GM23338 (cell line): ENCODE results near the gene CLEC6A. TPM values are rescaled to one million over a fixed set of nuclear protein-coding genes. Genes with fewer than 3 reads are reported as not detected.

Experiments used
- ATAC-seq: fragments of 200-7000 bp; cut with Tn5 transposase; 3 replicates; pipeline ENCODE4 v1.9.1; 2020
- DNase-seq: peaks from one replicate; pipeline ENCODE4 v3.0.0-alpha.2; 2015; ENCODE audit warnings: low spot score
- H2AFZ ChIP-seq: fragments of 200-600 bp; sonication (generic); 2 replicates; pipeline ENCODE4 v1.8.0; 2016; ENCODE audit warnings: antibody characterized with exemption, mild to moderate bottlenecking, moderate library complexity
- H3F3A ChIP-seq: fragments of 200-600 bp; sonication (generic); replicated peaks from 2 replicates; pipeline ENCODE4 v1.8.0; 2017; ENCODE audit warnings: antibody characterized with exemption, mixed run types, low read depth
- H3K27ac ChIP-seq: fragments of 200-600 bp; sonication (generic); 2 replicates; pipeline ENCODE4 v1.6.1; 2016; ENCODE audit warnings: low read depth
- H3K27me3 ChIP-seq: fragments of 200-600 bp; sonication (generic); 2 replicates; pipeline ENCODE4 v1.8.0; 2016; ENCODE audit warnings: mild to moderate bottlenecking, mixed run types, moderate library complexity; ENCODE audit not compliant: insufficient read depth
- H3K36me3 ChIP-seq: fragments of 200-600 bp; sonication (generic); 2 replicates; pipeline ENCODE4 v1.8.0; 2016; ENCODE audit warnings: mild to moderate bottlenecking; ENCODE audit not compliant: insufficient read depth
- H3K4me1 ChIP-seq: fragments of 200-600 bp; sonication (generic); 2 replicates; pipeline ENCODE4 v1.8.0; 2016; ENCODE audit warnings: mild to moderate bottlenecking, moderate library complexity; ENCODE audit not compliant: insufficient read depth
- H3K4me2 ChIP-seq: fragments of 200-600 bp; sonication (generic); 2 replicates; pipeline ENCODE4 v1.7.1; 2017; ENCODE audit warnings: mixed run types
- H3K4me3 ChIP-seq: fragments of 200-600 bp; sonication (generic); 2 replicates; pipeline ENCODE4 v1.6.1; 2016; ENCODE audit warnings: mixed run types
- H3K79me2 ChIP-seq: fragments of 200-600 bp; sonication (generic); replicated peaks from 2 replicates; pipeline ENCODE4 v1.8.0; 2017; ENCODE audit warnings: mild to moderate bottlenecking; ENCODE audit not compliant: insufficient read depth
- H3K9me2 ChIP-seq: fragments of 200-600 bp; sonication (generic); 2 replicates; pipeline ENCODE4 v1.8.0; 2017; ENCODE audit not compliant: insufficient read depth
- H4K20me1 ChIP-seq: fragments of 200-600 bp; sonication (generic); replicated peaks from 2 replicates; pipeline ENCODE4 v1.8.0; 2017; ENCODE audit warnings: mild to moderate bottlenecking; ENCODE audit not compliant: insufficient read depth
- H3K27ac Mint-ChIP-seq: 2 replicates; pipeline ENCODE4 v1.8.0; 2020; ENCODE audit warnings: inconsistent platforms, mild to moderate bottlenecking, moderate library complexity, mixed read lengths
- H3K27me3 Mint-ChIP-seq: 3 replicates; pipeline ENCODE4 v1.8.0; 2022; ENCODE audit warnings: low read depth, mild to moderate bottlenecking, moderate library complexity, mixed read lengths, inconsistent platforms; ENCODE audit not compliant: insufficient read depth, poor library complexity
- H3K36me3 Mint-ChIP-seq: 3 replicates; pipeline ENCODE4 v1.8.0; 2021; ENCODE audit warnings: low read depth, mild to moderate bottlenecking, inconsistent platforms, moderate library complexity, mixed read lengths
- H3K4me1 Mint-ChIP-seq: 3 replicates; pipeline ENCODE4 v1.8.0; 2020; ENCODE audit warnings: mild to moderate bottlenecking, inconsistent platforms, mixed read lengths
- H3K4me3 Mint-ChIP-seq: 3 replicates; pipeline ENCODE4 v1.8.0; 2021; ENCODE audit warnings: moderate library complexity, mild to moderate bottlenecking, inconsistent platforms, mixed read lengths
- H3K9me3 Mint-ChIP-seq: 3 replicates; pipeline ENCODE4 v1.8.0; 2020; ENCODE audit warnings: moderate library complexity, mild to moderate bottlenecking, inconsistent platforms, mixed read lengths
- CREB1 ChIP-seq: fragments of 250-450 bp; sonication (Bioruptor Pico); IDR thresholded peaks from 2 replicates; pipeline ENCODE4 v1.5.0; 2020; ENCODE audit warnings: low read depth, mild to moderate bottlenecking, moderate library complexity
- CTCF ChIP-seq, 2 experiments: fragments of 200-600 bp in 1 of 2; sonication (generic) in 1 of 2; conservative IDR thresholded peaks; 2 replicates each; pipeline versions ENCODE4 v1.5.1 to v1.6.1; 2016 to 2017; ENCODE audit warnings: antibody characterized with exemption in 2 of 2, low read depth in 2 of 2, mild to moderate bottlenecking in 2 of 2, moderate library complexity in 1 of 2
- ETS1 ChIP-seq: IDR thresholded peaks from 2 replicates; pipeline ENCODE4 v1.6.1; 2016; ENCODE audit warnings: antibody characterized with exemption
- EZH2 ChIP-seq: fragments of 200-600 bp; sonication (generic); IDR thresholded peaks from one replicate; pipeline ENCODE4 v1.8.0; 2017; ENCODE audit warnings: antibody characterized with exemption, mild to moderate bottlenecking, low read depth; ENCODE audit not compliant: unreplicated experiment
- EZH2phosphoT487 ChIP-seq: fragments of 200-600 bp; sonication (generic); IDR thresholded peaks from one replicate; pipeline ENCODE4 v1.8.1; 2018; ENCODE audit warnings: antibody characterized with exemption; ENCODE audit not compliant: unreplicated experiment
- JUNB ChIP-seq: IDR thresholded peaks from one replicate; pipeline ENCODE4 v1.6.1; 2016; ENCODE audit warnings: antibody characterized with exemption; ENCODE audit not compliant: unreplicated experiment
- NANOG ChIP-seq: IDR thresholded peaks from 2 replicates; pipeline ENCODE4 v1.6.1; 2016; ENCODE audit warnings: antibody characterized with exemption, borderline replicate concordance
- POLR2AphosphoS5 ChIP-seq: IDR thresholded peaks from 2 replicates; pipeline ENCODE4 v1.6.1; 2016; ENCODE audit warnings: antibody characterized with exemption, low read depth
- REST ChIP-seq: IDR thresholded peaks from one replicate; pipeline ENCODE4 v1.6.1; 2018; ENCODE audit warnings: antibody characterized with exemption; ENCODE audit not compliant: unreplicated experiment
- STAT1 ChIP-seq: IDR thresholded peaks from one replicate; pipeline ENCODE4 v1.6.1; 2016; ENCODE audit warnings: antibody characterized with exemption; ENCODE audit not compliant: unreplicated experiment
- ZNF114 ChIP-seq: fragments of 250-450 bp; sonication (Bioruptor Pico); IDR thresholded peaks from 2 replicates; pipeline ENCODE4 v1.5.0; 2020; ENCODE audit warnings: mild to moderate bottlenecking, moderate library complexity
- ZNF331 ChIP-seq: fragments of 250-450 bp; sonication (Bioruptor Pico); IDR thresholded peaks from 2 replicates; pipeline ENCODE4 v1.5.0; 2020; ENCODE audit warnings: low read depth, mild to moderate bottlenecking, moderate library complexity
- ZNF462 ChIP-seq: fragments of 250-450 bp; sonication (Bioruptor Pico); IDR thresholded peaks from 2 replicates; pipeline ENCODE4 v1.5.0; 2020; ENCODE audit warnings: mild to moderate bottlenecking, moderate library complexity
- polyA plus RNA-seq: library from polyadenylated mRNA; unstranded; fragments of >200 nt; fragmentation: Nextera tagmentation; extraction: Ambion mirVana; gene quantifications from 2 replicates; pipeline ENCODE4 v1.2.1, GENCODE V29; 2016
- total RNA-seq: library from RNA; depleted of rRNA; stranded (reverse); fragments of >200 nt; shearing (Covaris generic); gene quantifications from 2 replicates; pipeline ENCODE4 v1.2.3, GENCODE V29; 2014

The CLEC6A gene
- total and polyA plus RNA-seq, 2 experiments from 2014 or later = not detected

GRCh38 chr12:8465301-8465996 is 9.7 kb downstream of the CLEC6A start:
- H3K4me2 ChIP-seq = no peak overlapping the region
- H2AFZ ChIP-seq = no peak overlapping the region
- ATAC-seq = no peak
- H3K9me3 Mint-ChIP-seq = peaks cover 16% of the 10 kb centered on the region
- H3K4me3 ChIP-seq = no peak overlapping the region
- no peaks in the 10 kb centered on the region for H3K36me3 ChIP-seq
- H3K4me1 Mint-ChIP-seq = peaks cover 11% of the 10 kb centered on the region
- H3K36me3 Mint-ChIP-seq = peaks cover 8% of the 10 kb centered on the region; the same call in 2 of the 3 replicates
- H3K79me2 ChIP-seq = no peaks in the 10 kb centered on the region
- H3K4me3 Mint-ChIP-seq = no peak overlapping the region
- no peak overlapping the region for H3K27ac Mint-ChIP-seq
- H3K27me3 Mint-ChIP-seq = no peaks in the 10 kb centered on the region
- no peaks in the 10 kb centered on the region for H3F3A ChIP-seq
- H3K9me2 ChIP-seq = no peaks in the 10 kb centered on the region
- H4K20me1 ChIP-seq = no peaks in the 10 kb centered on the region
- H3K27me3 ChIP-seq = no peaks in the 10 kb centered on the region
- no peak for DNase-seq
- H3K27ac ChIP-seq = no peak overlapping the region
- peaks cover 18% of the 10 kb centered on the region for H3K4me1 ChIP-seq
- TF ChIP-seq EZH2 = no peak
- no peak for TF ChIP-seq NANOG
- TF ChIP-seq ZNF114 (CRISPR knock-in tag) = no peak
- TF ChIP-seq CTCF (conservative IDR thresholded peaks at IDR 0.05; ENCODE audit: low read depth in 2 of 2) = no peak
- TF ChIP-seq ZNF331 (CRISPR knock-in tag) = no peak
- TF ChIP-seq JUNB = no peak
- TF ChIP-seq CREB1 = no peak
- TF ChIP-seq POLR2AphosphoS5 = no peak
- no peak for TF ChIP-seq REST
- TF ChIP-seq EZH2phosphoT487 = no peak
- no peak for TF ChIP-seq STAT1
- TF ChIP-seq ZNF462 (CRISPR knock-in tag) = no peak
- no peak for TF ChIP-seq ETS1
